K562 treated with DMSO at 1 percent for 4 hours (cell line): ENCODE data around the gene CCL25. TPM values are rescaled to one million over a fixed set of nuclear protein-coding genes. Genes with fewer than 3 reads are reported as not detected.

Experiments used
- total RNA-seq: library from RNA; unstranded; fragments of 300-600 nt; gene quantifications from 2 replicates; pipeline ENCODE4 v1.2.3, GENCODE V29; 2022; ENCODE audit not compliant: insufficient read depth

The CCL25 gene
- not detected in 2 replicates for total RNA-seq

GRCh38 chr19:8052464-8052859 lies at the start of gene CCL25:
TSS of gene CCL25 (plus strand) at chr19:8052760. CDS start at chr19:8053050, 290 bp downstream.

GRCh38 chr19:8005534-8006256 lies 46.9 kb upstream of the CCL25 start, which contains the start of gene ELAVL1:
TSS of gene ELAVL1 (minus strand) at chr19:8005641. CDS start at chr19:7991815, 13,826 bp downstream.

Other genes starting within 250 kb of the CCL25 start
- 7.9 and 13.4 TPM in 2 replicates for gene EVI5L, start 222.5 kb upstream of the CCL25 start, total RNA-seq
- 0.12 TPM in 1 of 2 replicates, not detected in the other for gene PRR36, start 178.4 kb upstream of the CCL25 start, total RNA-seq
- gene LRRC8E, start 164.2 kb upstream of the CCL25 start, total RNA-seq = 3.9 and 4.0 TPM in 2 replicates
- 24.3 and 30.0 TPM in 2 replicates for gene MAP2K7, start 148.9 kb upstream of the CCL25 start, total RNA-seq
- 3.9 TPM in 2 replicates for gene TGFBR3L, start 137.9 kb upstream of the CCL25 start, total RNA-seq
- 45.1 and 48.4 TPM in 2 replicates for gene SNAPC2, start 132.4 kb upstream of the CCL25 start, total RNA-seq
- gene CTXN1, start 126.6 kb upstream of the CCL25 start, total RNA-seq = 8.8 and 9.9 TPM in 2 replicates
- 150 and 161 TPM in 2 replicates for gene TIMM44, start 109.1 kb upstream of the CCL25 start, total RNA-seq
- 52.1 and 62.2 TPM in 2 replicates for gene ELAVL1, start 47.1 kb upstream of the CCL25 start, total RNA-seq
- gene FBN3, start 96.8 kb downstream of the CCL25 start, total RNA-seq = 0.06 TPM in 1 of 2 replicates, not detected in the other
- 14.0 and 16.9 TPM in 2 replicates for gene CERS4, start 156.6 kb downstream of the CCL25 start, total RNA-seq